Hepatocyte (in vitro differentiated cells): ENCODE data around the gene SIT1. TPM values are rescaled to one million over a fixed set of nuclear protein-coding genes. Genes with fewer than 3 reads are reported as not detected.

Experiments used
- DNase-seq: peaks from one replicate; pipeline ENCODE4 v3.0.0-alpha.2; 2016; ENCODE audit warnings: low spot score
- H2AFZ ChIP-seq: fragments of 200-600 bp; sonication (generic); 2 replicates; pipeline ENCODE4 v1.6.0; 2016; ENCODE audit warnings: antibody characterized with exemption, mild to moderate bottlenecking
- H3K27ac ChIP-seq: fragments of 200-600 bp; sonication (generic); 2 replicates; pipeline ENCODE4 v1.5.1; 2016; ENCODE audit warnings: mild to moderate bottlenecking
- H3K27me3 ChIP-seq: fragments of 200-600 bp; sonication (generic); 2 replicates; pipeline ENCODE4 v1.6.1; 2016
- H3K36me3 ChIP-seq: fragments of 200-600 bp; sonication (generic); replicated peaks from 2 replicates; pipeline ENCODE4 v1.5.1; 2016; ENCODE audit warnings: low read depth; ENCODE audit not compliant: insufficient read depth
- H3K4me1 ChIP-seq: fragments of 200-600 bp; sonication (generic); 2 replicates; pipeline ENCODE4 v1.5.1; 2016; ENCODE audit warnings: mild to moderate bottlenecking, moderate library complexity; ENCODE audit not compliant: insufficient read depth
- H3K4me2 ChIP-seq: fragments of 200-600 bp; sonication (generic); 2 replicates; pipeline ENCODE4 v1.6.0; 2016
- H3K4me3 ChIP-seq: fragments of 200-600 bp; sonication (generic); 2 replicates; pipeline ENCODE4 v1.5.1; 2016; ENCODE audit warnings: mild to moderate bottlenecking
- H3K79me2 ChIP-seq: fragments of 200-600 bp; sonication (generic); 2 replicates; pipeline ENCODE4 v1.6.0; 2017; ENCODE audit warnings: mild to moderate bottlenecking
- H3K9me2 ChIP-seq: fragments of 200-600 bp; sonication (generic); replicated peaks from 2 replicates; pipeline ENCODE4 v1.6.0; 2017; ENCODE audit warnings: mild to moderate bottlenecking; ENCODE audit not compliant: insufficient read depth
- H3K9me3 ChIP-seq: fragments of 200-600 bp; sonication (generic); 2 replicates; pipeline ENCODE4 v1.5.1; 2016; ENCODE audit warnings: low read depth, mild to moderate bottlenecking
- H4K20me1 ChIP-seq: fragments of 200-600 bp; sonication (generic); 2 replicates; pipeline ENCODE4 v1.6.0; 2016; ENCODE audit warnings: mild to moderate bottlenecking; ENCODE audit not compliant: insufficient read depth, poor library complexity, severe bottlenecking
- CTCF ChIP-seq: fragments of 200-600 bp; sonication (generic); IDR thresholded peaks from 2 replicates; pipeline ENCODE4 v1.5.1; 2016; ENCODE audit warnings: antibody characterized with exemption, mild to moderate bottlenecking; ENCODE audit not compliant: poor library complexity
- EZH2 ChIP-seq: fragments of 200-600 bp; sonication (generic); IDR thresholded peaks from 2 replicates; pipeline ENCODE4 v1.6.1; 2016; ENCODE audit warnings: antibody characterized with exemption, mild to moderate bottlenecking, borderline replicate concordance
- EZH2phosphoT487 ChIP-seq: fragments of 200-600 bp; sonication (generic); IDR thresholded peaks from one replicate; pipeline ENCODE4 v1.6.1; 2018; ENCODE audit warnings: antibody characterized with exemption, mild to moderate bottlenecking, low read depth, moderate library complexity; ENCODE audit not compliant: unreplicated experiment, severe bottlenecking
- WGBS: methylation state at CpG from one replicate; pipeline ENCODE4 v1.1.6; 2016; ENCODE audit warnings: low lambda C conversion rate; ENCODE audit errors: missing lambda C conversion rate; 5-methylcytosine and 5-hydroxymethylcytosine counted together
- polyA plus RNA-seq: library from polyadenylated mRNA; unstranded; fragments of >200 nt; fragmentation: Nextera tagmentation; extraction: Ambion mirVana; gene quantifications from 2 replicates; pipeline ENCODE4 v1.2.1, GENCODE V29; 2016
- total RNA-seq: library from RNA; depleted of rRNA; stranded (reverse); fragments of >200 nt; gene quantifications from 2 replicates; pipeline ENCODE4 v1.2.3, GENCODE V29; 2014

SIT1 gene
- total and polyA plus RNA-seq, 2 experiments from 2014 or later, result not detected

- Histone ChIP-seq H4K20me1 (no peaks in the 10 kb centered on the region), H3K79me2 (peaks cover 4% of the 10 kb centered on the region), H3K9me3 (no peaks in the 10 kb centered on the region), H3K9me2 (no peaks in the 10 kb centered on the region), H3K4me2 (peak within 1 kb of the TSS; percentile 98), H3K36me3 (no peaks in the 10 kb centered on the region), H3K27ac (peak within 1 kb of the TSS; percentile 36), H3K27me3 (no peaks in the 10 kb centered on the region), H3K4me1 (peaks cover 16% of the 10 kb centered on the region), H2AFZ (peak within 1 kb of the TSS; percentile 51), H3K4me3 (peak within 1 kb of the TSS; percentile 82)
- 8% methylated on average over 51 of the region's 58 CpGs for WGBS
- TF ChIP-seq EZH2 (no peak), CTCF (peak; percentile 42), EZH2phosphoT487 (no peak)
- peak; percentile 92 for DNase-seq
Measured at GRCh38 chr9:35664531-35665470, 14.1 kb upstream of the SIT1 start, which contains the start of gene ARHGEF39. TSS of gene ARHGEF39 (minus strand) at chr9:35665195. CDS start at chr9:35665169, 26 bp downstream.

GRCh38 chr9:35662437-35662836, 11.7 kb upstream of the SIT1 start:
- 97% methylated on average over 7 of the region's 7 CpGs for WGBS
- no peak for DNase-seq
- H3K4me1 ChIP-seq, result peaks cover 11% of the 10 kb centered on the region
- H3K36me3 ChIP-seq, result no peaks in the 10 kb centered on the region
- H2AFZ ChIP-seq, result no peak overlapping the region
- no peak overlapping the region for H3K4me2 ChIP-seq
- no peaks in the 10 kb centered on the region for H3K27me3 ChIP-seq
- no peak overlapping the region for H3K4me3 ChIP-seq
- H3K9me2 ChIP-seq, result no peaks in the 10 kb centered on the region
- H3K27ac ChIP-seq, result no peak overlapping the region
- no peaks in the 10 kb centered on the region for H4K20me1 ChIP-seq
- TF ChIP-seq EZH2phosphoT487, result no peak
- no peak for TF ChIP-seq EZH2
- no peak for TF ChIP-seq CTCF
- H3K79me2 ChIP-seq, result peaks cover 11% of the 10 kb centered on the region
- H3K9me3 ChIP-seq, result no peaks in the 10 kb centered on the region

GRCh38 chr9:35661756-35662350, 11.1 kb upstream of the SIT1 start:
- Histone ChIP-seq H3K4me2 (no peak overlapping the region), H3K9me2 (no peaks in the 10 kb centered on the region), H3K4me1 (peaks cover 11% of the 10 kb centered on the region), H3K36me3 (no peaks in the 10 kb centered on the region), H3K27ac (peak overlapping the region; percentile 50), H3K9me3 (no peaks in the 10 kb centered on the region), H3K4me3 (no peak overlapping the region), H3K79me2 (peaks cover 11% of the 10 kb centered on the region), H3K27me3 (no peaks in the 10 kb centered on the region), H4K20me1 (no peaks in the 10 kb centered on the region), H2AFZ (no peak overlapping the region)
- TF ChIP-seq EZH2phosphoT487 (no peak), EZH2 (no peak)
- WGBS, result 86% methylated on average over 3 of the region's 3 CpGs
- no peak for DNase-seq
